Measurements from ENCODE around the gene CMSS1. TPM values are rescaled to one million over a fixed set of nuclear protein-coding genes. Genes with fewer than 3 reads are reported as not detected.

Gene CMSS1
- total RNA-seq, 1 experiment from 2014 or later = 98.6 TPM

GRCh38 chr3:100072326-100073048 lies 254.8 kb downstream of the CMSS1 start:
- peaks cover 27% of the 10 kb centered on the region for H3K4me1 ChIP-seq (ENCODE audit: insufficient read depth, low read length, poor library complexity, severe bottlenecking)
- intact Hi-C loops (cut with micrococcal nuclease; ENCODE audit: unreplicated experiment) = no loop called here
- H3K27ac ChIP-seq (ENCODE audit: low read depth, low read length, poor library complexity, severe bottlenecking) = no peak overlapping the region
- no peak overlapping the region for H3K4me3 ChIP-seq (ENCODE audit: low read depth, low read length, poor library complexity, severe bottlenecking)
- DNase-seq (ENCODE audit: low spot score) = peak; percentile 32
- TF ChIP-seq CTCF (conservative IDR thresholded peaks at IDR 0.05; ENCODE audit: low read depth, low read length) (no peak), EZH2 (IDR thresholded peaks at IDR 0.05; ENCODE audit: borderline replicate concordance, low read depth, low read length, poor library complexity, severe bottlenecking) (no peak)
- ChIA-PET POLR2A (ENCODE audit: low non-redundant PET) (no interaction called here), CTCF (no interaction called here)
- H3K36me3 ChIP-seq (ENCODE audit: insufficient read depth, low read length, poor library complexity, severe bottlenecking) = no peaks in the 10 kb centered on the region
- BruUV-seq (replicated peaks) = no TSS peak
- no peaks in the 10 kb centered on the region for H3K27me3 ChIP-seq (replicated peaks; ENCODE audit: insufficient read depth, low read depth, low read length, poor library complexity)
- no peaks in the 10 kb centered on the region for H3K9me3 ChIP-seq (ENCODE audit: low read depth, low read length, poor library complexity, severe bottlenecking)

GRCh38 chr3:100073049-100073713 lies 255.5 kb downstream of the CMSS1 start:
- ChIA-PET CTCF (no interaction called here), POLR2A (ENCODE audit: low non-redundant PET) (no interaction called here)
- H3K27me3 ChIP-seq (replicated peaks; ENCODE audit: insufficient read depth, low read depth, low read length, poor library complexity) = no peaks in the 10 kb centered on the region
- no TSS peak for BruUV-seq (replicated peaks)
- peaks cover 27% of the 10 kb centered on the region for H3K4me1 ChIP-seq (ENCODE audit: insufficient read depth, low read length, poor library complexity, severe bottlenecking)
- no peaks in the 10 kb centered on the region for H3K36me3 ChIP-seq (ENCODE audit: insufficient read depth, low read length, poor library complexity, severe bottlenecking)
- peak overlapping the region; percentile 37 for H3K27ac ChIP-seq (ENCODE audit: low read depth, low read length, poor library complexity, severe bottlenecking)
- no peak for DNase-seq (ENCODE audit: low spot score)
- H3K9me3 ChIP-seq (ENCODE audit: low read depth, low read length, poor library complexity, severe bottlenecking) = no peaks in the 10 kb centered on the region
- H3K4me3 ChIP-seq (ENCODE audit: low read depth, low read length, poor library complexity, severe bottlenecking) = no peak overlapping the region
- TF ChIP-seq EZH2 (IDR thresholded peaks at IDR 0.05; ENCODE audit: borderline replicate concordance, low read depth, low read length, poor library complexity, severe bottlenecking) = no peak
- TF ChIP-seq CTCF (conservative IDR thresholded peaks at IDR 0.05; ENCODE audit: low read depth, low read length) = no peak
- intact Hi-C loops (cut with micrococcal nuclease; ENCODE audit: unreplicated experiment) = no loop called here

GRCh38 chr3:100073714-100074307 lies 256.1 kb downstream of the CMSS1 start:
- no peak for TF ChIP-seq EZH2 (IDR thresholded peaks at IDR 0.05; ENCODE audit: borderline replicate concordance, low read depth, low read length, poor library complexity, severe bottlenecking)
- no peak for TF ChIP-seq CTCF (conservative IDR thresholded peaks at IDR 0.05; ENCODE audit: low read depth, low read length)
- POLR2A ChIA-PET (ENCODE audit: low non-redundant PET) = interaction anchor here (0.7 kb wide), 1 partner anchor 25 kb away, joined by 9 read pairs; no protein-coding TSS in a partner anchor
- BruUV-seq (replicated peaks) = no TSS peak
- Histone ChIP-seq H3K4me1 (ENCODE audit: insufficient read depth, low read length, poor library complexity, severe bottlenecking) (peaks cover 27% of the 10 kb centered on the region), H3K4me3 (ENCODE audit: low read depth, low read length, poor library complexity, severe bottlenecking) (no peak overlapping the region), H3K27ac (ENCODE audit: low read depth, low read length, poor library complexity, severe bottlenecking) (peak overlapping the region; percentile 37), H3K9me3 (ENCODE audit: low read depth, low read length, poor library complexity, severe bottlenecking) (no peaks in the 10 kb centered on the region), H3K27me3 (replicated peaks; ENCODE audit: insufficient read depth, low read depth, low read length, poor library complexity) (no peaks in the 10 kb centered on the region), H3K36me3 (ENCODE audit: insufficient read depth, low read length, poor library complexity, severe bottlenecking) (no peaks in the 10 kb centered on the region)
- intact Hi-C loops (cut with micrococcal nuclease; ENCODE audit: unreplicated experiment) = no loop called here
- peak; percentile 29 for DNase-seq (ENCODE audit: low spot score)
- CTCF ChIA-PET = interaction anchor here (0.7 kb wide), 1 partner anchor 231 kb away, joined by 3 read pairs; no protein-coding TSS in a partner anchor

Data from A673 (cell line).